ENCODE measurements around the gene DDX56.
"Not testable (repeated sequence)": the region's sequence is repeated elsewhere in the genome, so short reads cannot be mapped to it uniquely, and the experiment has no call there.

Gene DDX56

DNA sequence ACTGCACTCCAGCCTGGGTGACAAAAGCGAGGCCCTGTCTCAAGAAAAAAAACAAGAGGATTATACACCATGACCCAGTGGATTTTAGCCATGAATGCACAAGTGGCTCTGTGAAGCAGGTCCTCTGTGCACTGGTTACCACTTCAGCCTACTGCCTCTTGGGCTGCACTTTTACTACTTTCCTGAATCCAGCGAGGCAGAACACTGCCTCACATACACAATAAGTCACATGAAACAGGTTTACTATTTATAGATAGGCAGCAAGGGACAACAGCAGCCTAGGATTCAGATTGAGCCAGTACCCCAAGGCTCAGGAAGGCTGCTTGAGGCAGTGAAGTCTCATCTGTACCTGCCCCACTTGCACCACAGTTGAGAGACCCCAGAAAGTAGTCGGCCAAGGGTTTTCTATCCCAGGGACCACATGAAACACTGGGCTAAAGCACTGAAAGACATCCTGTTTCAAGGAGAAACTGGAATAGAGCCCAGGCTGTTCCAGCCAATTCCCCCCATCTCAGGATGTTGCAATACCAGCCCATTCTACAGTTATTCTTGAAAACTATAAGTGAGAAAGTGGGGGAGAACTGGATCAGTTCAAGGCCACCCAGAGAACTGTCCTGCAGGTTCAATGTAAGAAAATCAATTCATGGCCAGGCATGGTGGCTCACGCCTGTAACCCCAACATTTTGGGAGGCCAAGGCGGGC lies 22.4 kb upstream of the DDX56 start:
- peak; percentile 29 for DNase-seq

GRCh38 chr7:44590910-44591309 lies 17.2 kb upstream of the DDX56 start:
- no peak for DNase-seq

DNA sequence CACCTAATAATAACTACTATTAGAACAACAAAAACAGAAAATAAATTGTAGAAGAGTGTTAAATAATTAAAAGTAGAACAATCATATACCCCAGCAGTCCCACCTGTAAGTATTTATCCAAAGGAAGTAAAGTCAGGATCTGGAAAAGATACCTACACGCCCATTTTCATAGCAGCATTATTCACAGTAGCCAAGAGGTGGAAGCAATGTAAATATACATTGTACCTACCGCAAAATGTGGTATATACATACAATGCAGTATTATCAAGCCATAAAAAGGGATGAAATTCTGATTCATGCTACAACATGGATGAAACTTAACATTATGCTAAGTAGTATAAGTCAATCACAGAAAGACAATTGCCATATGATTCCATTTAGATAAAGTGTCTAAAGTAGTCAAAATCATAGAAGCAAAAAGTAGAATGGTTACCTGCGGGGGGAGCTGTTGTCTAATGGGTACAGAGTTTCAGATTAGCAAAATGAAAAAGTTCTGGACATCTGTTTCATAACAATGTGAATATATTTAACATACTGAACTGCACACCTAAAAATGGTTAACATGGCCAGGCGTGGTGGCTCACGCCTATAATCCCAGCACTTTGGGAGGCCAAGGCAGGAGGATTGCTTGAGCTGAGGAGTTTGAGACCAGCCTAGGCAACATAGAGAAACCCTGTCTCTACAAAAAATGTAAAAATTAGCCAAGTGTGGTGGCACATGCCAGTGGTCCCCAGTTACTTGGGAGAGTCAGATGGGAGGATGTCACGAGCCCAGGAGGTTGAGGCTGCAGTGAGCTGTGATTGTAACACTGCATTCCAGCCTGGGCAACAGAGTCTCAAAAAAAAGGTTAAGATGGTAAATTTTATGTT lies 14.4 kb upstream of the DDX56 start:
- no peak for DNase-seq

GRCh38 chr7:44583146-44583865 lies 9.6 kb upstream of the DDX56 start:
- no peak for DNase-seq

DNA sequence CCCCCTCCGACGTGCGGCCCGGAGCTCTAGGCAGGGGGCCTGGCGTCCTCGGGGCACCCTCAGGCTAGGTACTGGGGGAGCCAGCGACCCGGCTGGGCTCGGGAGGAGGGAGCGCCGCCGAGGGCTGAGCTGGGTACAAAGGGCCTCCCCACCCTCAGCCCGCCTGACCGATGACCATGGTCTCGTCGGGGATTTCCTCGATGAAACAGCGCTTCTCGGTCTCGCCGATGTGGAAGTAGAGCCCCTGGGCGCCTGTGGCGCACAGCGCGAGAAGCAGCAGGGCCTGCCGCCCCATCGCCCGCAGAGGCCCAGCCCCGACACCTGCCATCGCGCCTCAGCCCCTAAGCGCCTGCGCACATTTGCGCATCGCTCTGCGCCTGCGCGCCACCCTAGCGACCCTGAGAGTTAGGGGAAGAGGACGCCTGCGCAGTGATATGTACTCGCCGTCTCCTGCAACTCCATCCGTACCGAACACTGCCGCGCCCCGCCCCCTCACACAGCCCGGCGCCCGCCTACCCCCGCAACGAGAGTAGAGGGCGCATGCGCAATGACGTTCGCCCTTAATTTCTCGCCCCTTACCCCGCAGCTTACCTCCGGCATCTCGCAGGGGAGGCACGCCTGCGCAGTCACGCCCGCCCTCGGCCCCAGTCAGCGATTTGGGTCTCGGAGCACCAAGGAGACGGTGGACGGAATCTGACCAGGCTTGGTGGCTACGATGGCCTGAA lies 8.3 kb upstream of the DDX56 start, which contains the start of gene TMED4:
Gene TMED4, minus strand, starts transcription at position 353 of the 725 bp plus-strand sequence. Its CDS starts 25 bp downstream, at position 328.
- peak; percentile 97 for DNase-seq

DNA sequence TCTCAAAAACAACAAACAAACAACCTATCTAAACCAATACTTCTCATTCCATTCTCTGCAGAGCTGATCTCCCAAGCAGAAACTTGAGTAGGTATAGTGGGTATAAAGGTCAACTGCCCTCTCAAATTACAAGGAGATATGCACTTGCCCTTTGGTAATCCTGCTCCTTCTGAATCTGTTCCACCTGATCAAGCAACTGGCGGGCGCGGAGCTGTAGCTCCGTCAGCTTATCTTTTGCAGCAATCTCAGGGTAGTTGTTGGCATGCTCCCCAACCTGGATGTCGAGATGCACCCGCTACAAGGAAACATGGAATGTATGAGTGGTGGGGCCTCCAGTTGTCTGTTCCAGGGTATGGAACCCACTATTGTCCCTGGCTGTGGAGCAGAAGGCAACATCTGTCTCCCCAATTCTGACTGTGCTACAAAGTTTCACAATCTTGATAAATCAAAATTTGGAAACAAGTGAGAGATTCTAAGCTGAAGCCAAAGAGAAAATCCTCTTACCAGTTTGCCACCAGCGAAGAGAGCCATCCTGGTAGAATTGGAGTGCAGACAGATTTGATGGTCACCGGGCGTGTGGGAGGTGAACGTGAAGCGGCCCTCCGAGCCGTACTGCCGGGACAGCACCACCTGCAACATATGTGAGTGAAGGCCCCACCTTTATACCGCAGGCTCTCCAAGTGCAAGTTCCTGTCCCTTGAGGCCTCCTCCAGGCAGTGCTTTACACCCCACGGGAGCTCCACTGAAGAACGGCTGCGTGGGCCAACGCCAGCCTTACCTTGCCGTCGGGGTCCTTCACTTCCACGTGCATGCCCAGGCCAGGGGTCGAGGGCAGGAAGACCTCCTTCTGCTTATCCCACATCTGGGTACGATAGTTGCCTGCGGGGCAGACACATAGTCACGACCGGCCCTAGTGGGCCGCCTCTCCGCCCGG lies 7.5 kb upstream of the DDX56 start:
- no peak for DNase-seq

DNA sequence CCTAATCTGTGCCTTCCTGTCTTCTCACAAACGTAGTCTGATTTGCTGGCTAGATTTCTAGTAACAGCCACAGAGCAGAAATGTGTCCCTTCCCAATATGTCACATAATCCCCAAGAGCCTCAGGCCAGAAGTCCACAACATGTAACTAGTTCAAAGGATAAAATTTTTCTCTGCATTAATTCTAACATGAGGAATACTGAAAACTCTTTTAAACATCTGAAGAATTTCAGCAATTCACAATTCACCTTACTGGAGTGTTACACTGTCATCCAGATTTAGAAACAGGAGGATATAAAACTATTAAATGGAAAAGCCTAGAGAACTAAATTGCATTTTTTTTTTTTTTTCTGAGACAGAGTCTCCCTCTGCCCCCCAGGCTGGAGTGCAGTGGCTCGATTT lies 2.5 kb upstream of the DDX56 start:
- DNase-seq, result no peak

DNA sequence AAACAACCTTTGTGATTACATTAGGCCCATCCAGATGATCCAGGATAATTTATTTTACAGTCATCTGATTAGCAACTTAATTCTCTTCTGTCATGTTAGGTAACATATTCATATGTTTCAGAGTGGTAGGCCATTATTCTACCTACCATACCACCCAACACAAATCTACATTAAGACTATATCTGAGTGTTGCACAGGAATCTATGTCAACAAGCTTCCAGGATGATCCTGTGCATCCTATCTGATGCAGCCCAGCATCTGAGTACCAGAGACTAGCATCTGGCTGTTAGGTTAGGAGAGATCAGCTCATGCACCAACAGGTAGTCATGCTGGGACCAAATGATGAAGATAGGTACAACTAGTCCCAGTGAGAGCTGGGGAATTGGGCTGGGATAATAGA lies 1.3 kb upstream of the DDX56 start:
- DNase-seq, result no peak

DNA sequence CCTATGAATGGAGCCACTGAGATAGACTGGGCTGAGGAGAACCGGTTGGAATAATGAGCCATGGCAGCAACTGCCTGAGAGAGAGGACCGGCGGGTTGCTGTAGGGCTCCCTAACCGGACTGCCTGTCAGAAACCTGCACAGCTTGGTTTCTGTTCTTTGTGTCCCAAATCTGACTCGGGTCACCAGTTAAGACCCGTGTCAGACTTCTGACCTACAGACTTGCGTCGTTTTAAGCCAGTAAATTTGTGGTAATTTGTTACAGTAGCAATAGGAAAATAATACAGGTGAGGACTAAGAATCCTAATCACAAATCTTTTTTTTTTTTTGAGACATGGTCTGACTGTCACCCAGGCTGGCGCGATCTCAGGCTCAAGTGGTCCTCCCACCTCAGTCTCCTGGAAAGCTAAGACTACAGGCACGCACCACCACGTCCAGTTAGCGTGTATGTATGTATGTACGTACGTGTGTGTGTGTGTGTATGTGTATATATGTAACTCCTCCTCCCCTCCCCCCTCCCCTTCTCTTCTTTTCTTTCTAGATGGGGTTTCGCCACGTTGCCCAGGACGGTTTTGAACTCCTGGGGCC lies 672 bp upstream of the DDX56 start:
- DNase-seq, result no peak

- no peak for DNase-seq
These were observed 937 bp downstream of the DDX56 start for GRCh38 chr7:44572771-44573170.

DNA sequence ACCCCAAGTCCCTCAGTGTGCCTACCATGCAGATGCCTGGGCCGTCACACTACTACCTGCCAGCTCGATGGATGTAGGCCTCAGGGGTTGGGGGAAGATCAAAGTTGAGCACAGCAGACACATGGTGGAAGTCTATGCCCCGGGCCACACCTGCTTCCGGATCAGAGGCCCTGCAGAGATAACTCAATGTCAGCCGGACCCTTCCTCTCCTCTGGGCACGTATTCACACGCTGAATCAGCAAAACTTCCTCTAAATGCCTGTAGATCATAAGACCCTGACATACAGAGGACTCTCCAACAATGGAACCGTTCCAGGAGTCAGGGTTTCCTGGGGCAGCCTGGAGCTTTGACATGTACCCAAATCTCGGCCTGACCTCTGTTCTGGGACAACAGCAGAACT lies 3.7 kb downstream of the DDX56 start:
- no peak for DNase-seq

DNA sequence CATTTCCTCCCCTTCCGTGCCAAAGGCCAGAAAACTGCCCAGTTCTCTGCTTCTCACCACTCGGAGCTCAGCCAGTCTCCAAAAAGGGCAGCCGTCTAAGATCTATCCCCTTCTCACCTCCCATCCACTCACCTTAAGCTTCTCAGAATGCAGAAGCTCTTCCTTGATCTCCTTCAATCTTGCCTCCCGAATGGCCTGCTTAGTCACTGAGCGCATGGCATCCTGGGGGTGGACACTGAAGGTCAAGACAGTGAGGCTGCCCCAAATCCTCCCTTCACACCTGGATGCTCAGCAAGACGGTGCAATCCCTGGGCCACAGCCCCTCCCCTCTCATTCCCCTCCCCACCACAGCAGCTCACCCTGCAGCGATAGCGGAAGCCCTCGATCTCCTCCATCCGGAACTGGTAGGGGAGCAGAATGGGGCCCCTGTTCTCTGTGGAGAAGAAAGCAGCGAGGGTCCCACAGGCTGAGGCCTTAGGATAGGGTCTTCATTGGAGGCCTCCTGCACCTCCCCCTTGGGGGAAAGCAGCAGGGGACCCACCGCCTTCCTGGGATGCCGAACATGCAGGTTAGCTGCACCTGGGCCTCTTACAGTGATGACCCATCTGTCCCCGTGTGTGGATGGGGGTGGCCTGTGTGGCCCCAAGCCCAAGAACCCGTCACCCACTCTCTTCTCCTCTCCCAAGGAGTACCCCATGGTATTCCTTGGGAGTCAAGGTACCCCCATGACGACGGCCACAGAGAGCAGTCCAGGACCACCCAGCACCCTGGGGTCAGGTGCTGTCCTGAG lies 4.7 kb downstream of the DDX56 start:
- DNase-seq, result no peak

- no peak for DNase-seq
These were observed 5.8 kb downstream of the DDX56 start for GRCh38 chr7:44567884-44568283.

- DNase-seq, result no peak
These were observed 7.0 kb downstream of the DDX56 start for GRCh38 chr7:44566680-44567079.

DNA sequence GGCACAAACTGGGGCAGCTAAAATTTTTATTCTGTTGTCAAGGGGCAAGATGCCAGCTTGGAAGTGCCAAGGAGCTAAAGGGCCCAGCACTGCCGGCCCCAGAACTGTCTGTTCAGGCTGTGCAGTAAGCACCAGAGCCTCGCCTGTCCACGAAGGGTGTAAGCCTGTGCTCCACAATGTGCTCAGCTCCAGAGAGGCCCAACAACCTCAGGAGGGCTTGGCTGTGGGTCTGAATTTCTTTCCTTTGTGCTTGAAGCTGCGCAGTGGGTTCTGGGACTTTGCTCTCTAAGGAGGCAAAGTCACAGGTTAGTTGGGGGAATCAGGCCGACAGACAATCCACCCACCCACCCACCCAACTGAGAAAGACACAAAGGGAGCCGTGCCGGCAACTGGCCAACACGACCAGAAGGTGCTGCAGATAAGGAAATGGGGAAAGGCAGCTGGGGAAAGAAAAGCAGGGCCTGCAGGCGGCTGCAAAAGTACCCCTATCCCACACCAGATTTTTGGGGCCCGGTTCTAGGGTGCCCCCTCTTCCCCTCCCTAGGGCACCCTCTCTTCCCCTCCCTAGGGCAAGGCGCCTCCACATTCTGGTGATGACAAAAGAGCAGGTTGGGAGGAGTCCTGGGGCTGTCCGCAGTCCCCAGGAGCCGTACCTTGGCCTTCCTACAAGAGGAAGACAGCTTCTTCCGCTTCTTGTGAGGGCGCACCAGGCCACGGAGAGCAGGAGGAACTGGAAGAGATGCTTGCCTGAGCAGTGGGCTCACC lies 7.7 kb downstream of the DDX56 start:
- DNase-seq, result no peak

DNA sequence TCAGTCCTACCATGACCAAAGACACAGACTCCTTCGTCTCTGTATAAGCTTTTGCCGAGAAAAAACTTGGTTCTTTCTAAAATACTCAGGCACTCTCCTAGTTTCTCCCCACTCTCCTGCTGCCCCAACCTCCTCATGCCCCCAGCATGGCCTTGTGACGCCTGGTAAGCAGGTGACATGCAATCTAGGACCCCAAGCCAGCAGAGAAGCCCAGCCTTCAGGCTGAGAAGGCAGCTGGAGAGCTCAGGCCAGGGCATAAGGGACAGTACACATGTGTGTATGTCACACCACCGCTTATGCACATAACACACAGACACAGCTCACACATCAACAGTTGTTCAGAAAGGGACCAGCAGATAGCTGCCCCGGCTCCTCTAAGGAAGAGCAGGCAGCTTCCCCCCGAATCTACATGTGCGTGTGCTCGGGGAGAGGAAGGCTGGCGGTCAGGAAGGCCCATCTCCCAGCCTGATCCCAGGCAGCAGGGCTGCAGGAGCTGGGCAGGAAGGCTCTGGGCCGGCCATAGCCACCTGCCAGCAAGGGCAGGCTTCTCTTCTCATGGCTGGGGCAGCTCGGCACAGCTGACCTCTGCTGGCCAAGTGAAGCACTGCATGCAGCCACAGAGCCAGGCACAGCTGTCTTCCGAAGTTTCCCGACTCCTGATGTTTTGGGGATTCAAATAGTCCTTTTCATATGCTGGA lies 8.5 kb downstream of the DDX56 start:
- DNase-seq, result peak; percentile 3

GRCh38 chr7:44564606-44565005 lies 9.1 kb downstream of the DDX56 start:
- DNase-seq, result no peak

DNA sequence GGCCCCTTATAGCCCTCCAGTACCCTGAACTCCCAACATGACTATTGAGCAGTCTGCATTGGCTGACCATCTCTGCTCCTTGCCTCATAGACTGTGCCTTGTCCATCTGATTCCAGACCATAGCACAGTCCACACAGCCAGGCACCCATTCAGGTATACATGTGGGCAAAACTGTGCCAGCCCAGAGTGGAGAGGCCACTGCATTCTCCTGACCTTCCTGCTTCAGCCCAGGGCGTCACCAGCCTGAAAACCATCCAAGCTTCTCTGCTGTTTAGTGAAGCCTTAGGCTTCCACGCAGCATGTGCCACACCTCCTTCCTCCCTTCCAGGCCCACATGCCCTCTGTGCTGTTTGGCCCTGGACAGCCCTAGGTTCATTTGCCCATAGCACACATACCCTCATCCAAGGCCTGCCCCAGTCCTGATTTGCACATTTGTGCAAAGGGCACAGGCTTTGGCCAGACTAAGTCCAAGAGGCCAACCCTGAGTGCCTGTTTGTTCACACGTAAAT lies 10.5 kb downstream of the DDX56 start:
- DNase-seq, result no peak

GRCh38 chr7:44562622-44562962 lies 11.1 kb downstream of the DDX56 start:
- not testable (repeated sequence) for DNase-seq
